HG03571 (cell line): ENCODE data around the gene FBXO46.
A peak's percentile ranks its signal among the peaks of the same experiment; 100 is the strongest.
"Not testable (repeated sequence)": the region's sequence is repeated elsewhere in the genome, so short reads cannot be mapped to it uniquely, and the experiment has no call there.

ENCODE experiments used
- ATAC-seq: cut with Tn5 transposase; IDR thresholded peaks from one replicate; pipeline ENCODE4 v1.9.1; 2021; ENCODE audit not compliant: unreplicated experiment

FBXO46 gene

DNA sequence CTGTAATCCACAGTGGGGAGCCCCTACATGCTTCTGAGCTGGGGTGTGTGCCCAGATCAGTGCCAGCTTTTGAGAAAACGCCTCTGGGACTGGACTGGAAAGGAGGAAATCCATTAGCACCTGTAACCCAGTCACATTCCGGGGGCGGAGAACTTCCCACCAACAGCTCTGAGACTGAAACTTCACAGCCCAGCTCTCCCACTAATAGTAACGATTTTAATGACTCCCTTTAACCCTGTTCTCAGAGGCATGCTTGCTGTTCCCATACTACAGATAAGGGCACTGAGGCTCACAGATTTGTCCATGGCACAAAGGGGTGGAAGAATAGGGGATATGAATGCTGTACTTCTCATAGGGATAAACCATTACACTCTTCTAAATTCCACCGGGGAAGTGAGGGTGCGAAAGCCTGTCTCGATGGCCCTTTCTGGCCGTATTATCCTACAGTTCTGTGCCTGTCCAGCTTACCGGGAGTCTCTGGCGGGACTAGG is 851 bp downstream of the FBXO46 start:
- ATAC-seq: no peak

DNA sequence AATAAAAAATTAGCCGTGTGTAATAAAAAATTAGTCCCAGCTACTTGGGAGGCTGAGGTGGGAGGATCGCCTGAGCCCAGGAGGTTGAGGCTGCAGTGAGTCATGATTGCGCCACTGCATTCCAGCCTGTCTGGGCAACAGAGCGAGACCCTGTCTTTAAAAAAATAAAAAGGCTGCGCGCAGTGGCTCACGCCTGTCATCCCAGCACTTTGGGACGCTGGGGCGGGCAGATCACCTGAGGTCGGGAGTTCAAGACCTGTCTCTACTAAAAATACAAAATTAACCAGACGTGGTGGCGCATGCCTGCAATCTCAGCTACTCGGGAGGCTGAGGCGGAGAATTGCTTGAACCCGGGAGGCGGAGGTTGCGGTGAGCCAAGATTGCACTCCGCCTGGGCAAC is 2.0 kb downstream of the FBXO46 start:
- ATAC-seq: not testable (repeated sequence)

DNA sequence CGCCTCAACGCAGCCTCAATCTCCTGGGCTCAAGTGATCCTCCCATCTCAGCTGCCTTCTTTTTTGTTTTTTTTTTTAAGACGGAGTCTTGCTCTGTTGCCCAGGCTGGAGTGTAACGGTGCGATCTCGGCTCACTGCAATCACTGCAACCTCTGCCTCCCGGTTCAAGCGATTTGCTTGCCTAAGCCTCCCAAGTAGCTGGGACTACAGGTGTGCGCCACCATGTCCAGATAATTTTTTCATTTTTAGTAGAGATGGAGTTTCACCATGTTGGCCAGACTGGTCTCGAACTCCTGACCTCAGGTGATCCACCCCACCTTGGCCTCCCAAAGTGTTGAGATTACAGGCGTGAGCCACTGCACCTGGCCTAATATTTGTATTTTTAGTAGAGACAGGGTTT is 10.6 kb downstream of the FBXO46 start:
- not testable (repeated sequence) for ATAC-seq

DNA sequence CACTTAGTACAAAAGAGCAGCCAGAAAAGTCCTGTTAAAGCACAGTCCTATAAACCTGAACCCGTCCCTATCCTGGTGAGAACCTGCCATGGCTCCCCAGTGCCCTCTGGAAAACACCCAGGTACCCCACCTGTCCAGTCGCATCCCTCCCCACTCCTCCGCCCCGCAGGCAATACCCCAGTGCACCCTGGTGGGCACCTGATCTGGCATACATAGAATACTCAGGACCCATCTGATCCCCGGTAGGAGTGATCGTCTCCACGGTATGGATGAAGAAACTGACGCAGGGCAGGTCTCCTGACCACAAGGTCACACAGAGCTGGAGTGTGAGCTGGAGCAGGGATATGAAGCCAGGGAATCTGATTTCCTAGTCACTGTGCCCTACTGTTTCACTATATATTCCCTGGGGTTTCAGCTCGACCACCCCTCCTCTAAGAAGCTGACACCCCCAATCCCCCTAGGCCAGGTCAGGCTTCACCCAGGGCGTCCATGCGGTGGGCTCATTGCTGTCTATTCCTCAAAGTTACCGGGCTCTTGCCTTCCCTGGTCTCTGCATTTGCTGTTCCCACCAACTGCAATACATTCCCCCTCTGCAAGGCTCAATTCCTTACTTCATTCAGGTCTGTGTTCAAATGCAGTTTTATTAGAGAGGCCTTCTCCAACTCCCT is 12.6 kb downstream of the FBXO46 start:
- ATAC-seq: no peak

DNA sequence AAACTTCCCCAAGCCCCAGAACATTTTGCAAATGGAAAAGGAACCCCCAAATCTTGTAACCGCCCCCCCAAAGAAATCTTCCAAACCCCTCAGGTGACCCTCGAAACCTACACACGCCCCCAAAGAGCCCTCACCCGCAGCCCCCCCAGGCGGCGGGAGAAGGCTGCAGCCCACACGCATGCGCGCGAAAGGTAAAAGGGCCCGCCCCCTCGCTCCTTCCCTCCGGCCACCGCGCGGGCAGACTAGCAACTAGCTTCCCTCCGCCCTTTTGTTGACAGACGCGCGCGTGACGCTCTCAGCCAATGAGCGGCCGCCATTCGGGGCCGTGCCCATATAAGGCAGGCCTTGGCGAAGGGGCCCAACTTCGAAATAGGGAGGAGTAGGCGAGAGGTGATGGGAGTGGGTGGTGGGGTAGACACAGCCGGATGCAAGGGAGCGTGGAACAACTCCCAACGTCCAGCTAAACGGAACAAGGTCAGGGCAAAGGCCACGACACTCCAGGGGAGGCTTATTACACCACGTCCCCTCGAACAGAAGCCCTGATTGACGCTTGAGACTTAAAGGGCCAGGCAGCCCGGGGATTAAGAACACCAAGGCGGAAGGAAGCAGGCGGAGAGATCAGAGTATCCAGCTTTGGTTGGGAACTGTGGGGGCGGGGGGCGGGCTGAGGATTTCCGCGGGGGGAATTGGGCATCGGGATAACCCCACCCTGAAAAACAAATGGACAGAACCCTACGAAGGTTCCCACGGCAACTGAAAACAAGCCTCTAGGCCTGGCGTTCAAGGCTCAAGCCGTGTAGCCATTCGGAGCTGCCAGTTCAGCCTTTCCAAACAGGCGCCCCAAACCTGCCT is 13.3 kb downstream of the FBXO46 start:
- ATAC-seq: peak; percentile 87

DNA sequence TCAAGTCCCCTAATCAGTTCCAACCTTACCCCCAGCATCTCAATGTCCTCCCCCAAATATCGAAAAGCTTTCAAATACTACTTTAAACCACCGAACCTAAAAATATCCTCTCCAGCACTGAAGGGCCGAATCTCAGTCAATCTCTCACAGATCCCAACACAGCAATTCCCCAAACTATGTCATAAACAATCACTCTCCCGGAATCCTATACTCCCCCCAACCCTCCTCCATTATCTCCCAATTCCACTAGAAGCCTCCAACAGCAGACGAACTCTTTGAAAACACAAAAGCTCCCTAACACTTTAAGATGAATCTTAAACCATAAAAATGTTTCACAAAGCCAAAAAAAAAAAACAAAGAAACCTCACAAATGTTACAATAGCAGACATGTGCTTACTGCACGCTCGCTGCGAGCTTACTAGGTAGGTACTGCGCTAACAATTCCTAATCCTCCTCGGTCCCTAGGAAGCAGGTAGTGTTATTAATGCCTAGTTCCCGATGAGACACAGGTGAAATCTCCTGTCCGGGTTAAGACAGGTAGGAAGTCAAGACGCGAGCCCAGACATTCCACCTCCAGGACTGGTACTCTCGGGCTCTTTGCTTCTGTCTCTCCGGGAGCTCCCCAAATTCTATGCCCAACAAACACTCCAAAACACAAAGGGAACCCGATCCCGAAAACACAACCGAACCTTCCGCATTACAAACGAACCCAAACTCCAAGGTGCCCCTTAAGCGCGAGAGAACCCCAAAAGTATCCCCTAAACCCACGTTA is 14.2 kb downstream of the FBXO46 start:
- ATAC-seq: no peak

DNA sequence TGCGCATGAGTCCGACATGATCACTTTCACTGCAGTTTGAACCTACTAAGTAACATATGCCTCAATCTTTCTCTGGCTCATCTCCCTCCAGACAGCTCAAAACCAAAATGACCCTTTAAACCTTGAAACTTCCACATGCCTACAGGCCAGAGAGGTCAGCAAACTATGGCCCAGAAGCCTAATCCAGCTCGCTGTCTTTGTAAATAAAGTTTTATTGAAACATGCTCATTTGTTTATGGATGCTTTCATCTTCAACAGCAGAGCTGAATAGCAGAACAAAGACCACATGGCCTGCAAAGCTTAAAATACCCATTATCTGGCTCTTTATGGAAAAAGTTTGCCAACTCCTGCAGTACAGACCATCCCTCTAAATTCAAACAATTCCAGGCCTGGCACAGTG is 15.6 kb downstream of the FBXO46 start:
- no peak for ATAC-seq

DNA sequence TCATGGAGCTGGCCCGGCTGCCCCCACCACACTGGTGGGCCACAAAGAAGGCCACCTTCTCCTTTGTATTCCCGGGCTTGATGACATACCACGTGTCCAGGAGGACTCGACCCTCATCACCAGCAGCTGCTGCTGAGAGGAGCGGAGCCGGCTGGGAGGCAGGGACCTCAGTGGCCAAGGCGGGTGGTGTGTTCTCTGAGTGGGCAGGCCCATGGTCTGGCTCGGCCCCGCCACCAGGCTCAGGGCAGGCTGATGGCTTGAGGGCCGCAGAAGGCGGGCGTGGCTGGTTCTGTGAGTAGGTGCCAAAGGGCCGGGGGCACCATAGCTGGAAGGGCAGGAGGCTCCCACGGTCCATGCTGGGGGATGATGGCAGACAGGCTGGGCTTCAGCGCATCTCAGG is 17.6 kb downstream of the FBXO46 start:
- no peak for ATAC-seq

DNA sequence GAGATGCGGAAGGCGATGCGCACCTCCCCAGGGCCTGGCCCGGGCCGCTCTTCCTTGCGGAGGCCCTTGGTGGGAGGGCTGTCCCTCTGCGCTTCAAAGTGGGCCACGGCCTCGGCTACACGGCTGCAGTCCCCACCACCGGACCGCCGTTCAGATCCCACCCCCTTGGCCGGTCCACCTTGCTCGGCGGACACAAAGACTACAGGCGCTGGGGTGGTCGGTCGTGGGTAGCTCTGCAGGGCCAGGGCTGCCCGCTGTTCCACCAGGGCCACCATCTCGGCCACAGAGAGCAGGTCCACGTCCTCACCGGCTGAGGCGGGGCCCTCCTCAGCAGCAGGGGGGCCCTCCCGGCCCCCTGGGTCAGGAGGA is 18.0 kb downstream of the FBXO46 start:
- ATAC-seq: no peak

DNA sequence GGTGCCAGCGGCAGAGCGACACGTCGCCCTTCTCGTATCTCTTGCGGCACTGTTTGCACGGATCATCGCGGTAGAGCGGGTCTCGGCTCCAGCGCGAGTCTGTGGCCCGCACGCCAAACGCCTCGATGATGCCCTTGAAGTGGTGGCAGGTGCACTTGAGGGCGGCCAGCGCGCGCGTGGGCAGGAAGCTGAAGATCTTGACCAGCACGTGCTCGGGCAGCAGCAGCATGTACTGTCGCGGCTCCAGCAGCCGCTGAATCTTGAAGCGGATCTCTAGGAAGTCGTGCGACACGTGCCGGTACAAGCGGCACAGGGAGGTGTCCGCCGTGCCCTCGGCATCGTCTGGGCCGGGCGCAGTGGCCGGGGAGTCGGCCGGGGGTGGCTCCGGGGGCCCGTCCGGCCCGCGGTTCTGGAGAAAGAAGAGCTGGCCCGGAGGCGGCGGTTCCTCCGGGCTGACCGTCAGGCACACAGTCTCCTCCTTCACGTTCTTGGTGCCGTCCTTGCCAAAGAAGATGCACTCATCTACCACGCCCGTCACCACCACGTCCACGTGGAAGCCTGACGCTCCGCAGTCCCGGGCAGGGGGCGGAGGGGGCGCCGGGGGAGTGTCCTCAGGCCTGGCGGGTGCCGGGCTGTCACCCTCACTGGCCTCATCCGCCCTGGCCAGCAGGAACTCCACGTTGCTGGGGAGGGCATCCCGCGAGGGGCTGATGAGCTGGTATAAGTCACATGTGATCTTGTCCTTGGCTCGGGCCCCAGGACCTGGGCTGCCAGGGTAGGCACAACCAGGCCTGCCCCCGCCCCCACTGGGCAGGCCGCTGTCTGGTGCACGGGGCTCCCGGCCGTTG is 18.6 kb downstream of the FBXO46 start:
- no peak for ATAC-seq

DNA sequence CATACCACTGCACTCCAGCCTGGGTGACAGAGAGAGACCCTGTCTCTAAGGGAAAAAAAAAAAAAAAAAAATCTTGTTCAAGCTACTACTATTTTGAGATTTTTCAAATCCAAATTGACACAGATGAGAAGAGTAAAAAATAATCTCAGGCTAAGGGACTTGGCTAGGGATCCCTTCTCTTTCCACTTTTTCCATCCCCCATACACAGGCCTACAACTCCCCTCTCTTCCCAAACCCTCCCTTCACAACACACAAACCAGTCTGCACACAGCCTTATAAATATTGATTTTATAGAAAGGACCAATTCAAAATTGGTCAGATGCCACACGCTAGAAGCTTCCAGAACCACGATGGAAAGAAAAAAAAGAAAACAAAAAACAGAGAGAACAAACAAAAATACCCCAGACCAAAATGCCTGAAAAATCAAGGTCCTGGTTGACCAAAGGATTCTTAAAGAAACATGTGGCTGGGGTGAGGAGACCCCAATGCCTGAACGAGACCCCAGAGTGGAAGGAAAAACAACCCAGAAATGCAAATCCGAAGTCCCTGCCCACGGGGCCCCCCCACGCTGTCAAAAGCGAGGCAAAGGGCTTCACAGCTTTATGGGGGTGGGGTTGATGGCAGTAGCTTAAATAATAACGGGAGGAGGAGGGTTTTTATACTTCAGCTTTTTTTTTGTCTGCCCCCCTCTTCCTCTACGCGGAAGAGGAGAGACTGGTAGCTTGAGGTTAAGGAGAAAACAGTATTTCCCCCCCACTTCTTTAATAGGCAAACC is 20.2 kb downstream of the FBXO46 start:
- no peak for ATAC-seq

DNA sequence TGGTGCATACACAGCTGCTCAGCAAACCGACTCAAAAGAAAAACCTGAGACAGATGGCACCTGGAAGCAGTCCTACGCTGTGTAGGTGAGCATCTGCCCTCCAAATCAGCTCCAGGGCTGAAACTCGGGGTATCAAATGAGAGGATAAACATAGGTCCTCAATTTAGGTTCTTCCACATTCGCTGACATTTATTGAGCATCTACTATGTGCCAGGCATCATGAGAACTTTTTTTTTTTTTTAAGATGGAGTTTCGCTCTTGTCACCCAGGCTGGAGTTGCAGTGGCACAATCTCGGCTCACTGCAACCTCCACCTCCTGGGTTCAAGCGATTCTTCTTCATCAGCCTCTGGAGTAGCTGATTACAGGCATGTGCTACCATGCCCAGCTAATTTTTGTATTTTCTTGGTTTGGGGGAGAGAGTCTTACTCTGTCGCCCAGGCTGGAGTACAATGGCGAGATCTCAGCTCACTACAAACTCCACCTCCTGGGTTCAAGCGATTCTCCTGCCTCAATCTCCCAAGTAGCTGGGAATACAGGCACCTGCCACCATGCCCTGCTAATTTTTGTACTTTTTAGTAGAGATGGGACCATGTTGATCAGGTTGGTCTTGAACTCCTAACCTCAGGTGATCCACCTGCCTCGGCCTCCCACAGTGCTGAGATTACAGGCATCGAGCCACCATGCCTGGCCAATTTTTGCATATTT is 24.8 kb downstream of the FBXO46 start:
- ATAC-seq: no peak

DNA sequence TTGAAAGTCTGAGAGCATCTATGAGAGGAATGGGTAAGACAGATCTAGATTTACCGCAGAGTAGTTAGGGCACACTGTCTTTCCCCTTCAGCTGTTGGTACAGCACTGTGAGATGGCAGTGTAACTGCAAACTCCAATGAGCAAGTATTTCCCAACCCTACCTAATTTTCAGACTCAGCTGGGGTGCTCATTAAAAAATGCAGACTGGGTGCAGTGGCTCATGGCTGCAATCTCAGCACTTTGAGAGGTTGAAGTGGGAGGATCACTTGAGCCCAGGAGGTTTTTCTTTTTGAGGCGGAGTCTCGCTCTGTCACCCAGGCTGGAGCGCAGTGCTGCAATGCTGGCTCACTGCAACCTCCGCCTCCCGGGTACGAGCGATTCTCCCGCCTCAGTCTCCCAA is 25.6 kb downstream of the FBXO46 start:
- no peak for ATAC-seq

DNA sequence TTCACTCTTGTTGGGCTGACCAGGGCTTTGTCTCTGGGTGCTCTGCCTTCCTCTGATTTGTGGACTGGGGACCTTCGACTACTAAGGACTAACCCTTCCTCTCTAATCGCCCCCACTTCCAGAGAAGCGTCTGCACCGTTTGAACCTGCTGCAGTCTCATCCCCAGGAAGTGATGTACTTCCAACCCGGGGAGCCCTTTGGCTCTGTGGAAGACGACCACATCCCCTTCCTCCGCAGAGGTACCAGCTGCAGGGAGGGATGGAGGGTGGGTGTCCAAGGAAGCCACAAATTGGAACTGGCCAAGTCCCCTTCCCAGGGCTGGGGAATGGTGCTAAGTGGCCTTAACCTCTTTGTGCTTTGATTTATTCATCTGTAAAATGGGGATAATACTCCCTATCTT is 29.0 kb downstream of the FBXO46 start:
- ATAC-seq: no peak

DNA sequence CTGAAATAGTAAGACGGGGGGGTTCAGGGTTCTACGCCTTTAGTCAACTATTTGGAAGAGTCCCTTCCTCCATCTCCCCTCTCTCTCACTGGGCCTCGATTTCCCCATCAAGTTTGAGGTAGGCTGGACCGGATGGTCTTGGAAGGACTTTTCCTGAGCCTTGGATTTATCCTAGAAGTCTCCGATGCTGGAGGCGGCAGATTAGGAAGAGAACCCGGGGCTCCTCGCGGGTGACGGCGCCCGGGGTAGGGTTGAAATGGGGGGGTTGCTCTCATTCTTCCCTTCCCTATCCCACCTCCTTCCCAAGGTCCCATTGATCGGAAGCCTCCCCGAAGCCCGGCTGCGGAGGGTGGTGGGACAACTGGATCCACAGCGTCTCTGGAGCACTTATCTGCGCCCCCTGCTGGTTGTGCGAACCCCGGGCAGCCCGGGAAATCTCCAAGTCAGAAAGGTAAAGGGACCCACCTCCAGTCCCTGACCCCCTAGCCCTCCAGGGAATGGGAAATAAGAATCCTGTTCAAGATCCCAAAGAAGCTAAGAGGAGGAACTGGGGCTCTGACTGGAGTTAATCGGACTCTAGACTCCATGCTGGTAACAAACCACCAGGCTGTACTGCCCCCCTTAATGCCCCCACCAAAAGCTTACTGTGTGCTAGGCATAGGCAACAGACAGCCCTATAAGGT is 37.4 kb downstream of the FBXO46 start:
- ATAC-seq: no peak

DNA sequence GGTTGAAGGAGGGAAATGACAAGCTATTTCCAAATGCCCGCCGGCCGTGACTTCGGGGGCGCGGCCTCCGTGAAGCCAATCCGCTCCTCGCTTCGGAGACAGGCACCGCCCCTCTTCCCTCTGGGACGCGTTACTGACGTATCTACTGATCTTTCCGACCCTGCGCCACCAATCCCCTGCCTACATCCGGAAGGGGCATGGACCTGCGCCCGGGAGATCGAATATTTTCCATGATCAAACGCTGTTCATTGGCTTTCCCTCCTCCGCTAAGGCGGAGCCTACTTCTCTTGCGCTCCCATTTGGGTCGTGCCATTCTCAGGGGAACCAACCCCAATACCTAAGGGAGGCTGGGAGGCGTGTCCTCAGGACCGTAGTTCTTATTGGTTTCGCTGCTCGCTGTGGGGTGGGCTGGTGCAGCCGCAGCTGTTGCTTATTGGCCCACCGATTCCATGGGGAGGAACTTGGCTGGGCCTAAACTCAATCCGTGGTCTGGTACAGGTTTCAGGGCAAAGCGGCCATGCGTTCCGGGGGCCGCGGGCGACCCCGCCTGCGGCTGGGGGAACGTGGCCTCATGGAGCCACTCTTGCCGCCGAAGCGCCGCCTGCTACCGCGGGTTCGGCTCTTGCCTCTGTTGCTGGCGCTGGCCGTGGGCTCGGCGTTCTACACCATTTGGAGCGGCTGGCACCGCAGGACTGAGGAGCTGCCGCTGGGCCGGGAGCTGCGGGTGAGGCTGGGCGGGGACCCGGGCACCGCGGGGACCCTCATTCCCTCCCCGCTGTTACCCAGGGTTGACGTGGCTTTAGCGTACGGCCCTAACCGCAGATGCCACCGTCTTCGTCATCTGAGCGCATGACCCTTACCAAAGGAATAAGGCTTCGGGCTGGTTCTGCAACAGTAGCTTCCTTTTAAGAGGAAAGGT is 38.2 kb downstream of the FBXO46 start, which contains the start of gene QPCTL:
Gene QPCTL (plus strand): TSS at position 480 of the 919 bp plus-strand sequence. CDS start 38 bp downstream, at position 518.
- peak; percentile 87 for ATAC-seq

DNA sequence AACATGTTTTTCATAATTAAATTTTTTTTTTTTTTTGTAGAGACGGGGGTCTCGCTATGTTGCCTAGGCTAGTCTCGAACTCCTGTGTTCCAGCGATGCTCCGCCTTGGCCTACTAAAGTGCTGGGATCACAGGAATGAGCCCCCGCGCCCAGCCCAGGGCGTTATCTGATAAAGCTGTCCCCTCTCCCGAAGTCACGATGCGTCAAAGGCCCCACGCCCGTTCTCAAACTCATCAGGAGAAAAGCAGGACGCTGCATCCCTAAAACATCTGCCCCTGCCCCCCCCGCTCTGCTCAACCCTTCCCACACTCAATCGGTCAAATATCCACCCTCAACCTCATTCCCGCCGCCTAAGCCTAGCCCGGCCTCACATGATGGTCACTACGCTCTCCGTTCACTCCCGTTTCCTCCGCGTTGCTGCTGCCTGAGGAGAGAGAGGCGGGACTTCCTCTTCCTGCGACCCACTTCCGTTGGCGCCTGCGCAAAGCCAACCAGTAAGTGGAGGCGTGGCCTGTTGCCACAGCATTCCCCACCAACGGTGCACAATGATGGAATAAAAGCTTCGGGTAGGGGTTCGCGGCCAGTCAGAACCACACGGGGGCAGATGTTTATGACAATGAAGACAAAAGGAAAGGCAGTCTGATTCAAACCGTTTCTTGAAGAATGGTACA is 39.0 kb downstream of the FBXO46 start, which contains the start of gene SNRPD2:
Gene SNRPD2 (minus strand): TSS at position 438 of the 671 bp plus-strand sequence. CDS start 65 bp downstream, at position 373.
- ATAC-seq: peak; percentile 38
